Fibroblast of skin of right biceps (primary cell): ENCODE measurements around the gene TRMT112.

ENCODE experiments used
- DNase-seq: peaks from one replicate; pipeline ENCODE4 v3.0.0-alpha.2; 2013

Gene TRMT112

DNA sequence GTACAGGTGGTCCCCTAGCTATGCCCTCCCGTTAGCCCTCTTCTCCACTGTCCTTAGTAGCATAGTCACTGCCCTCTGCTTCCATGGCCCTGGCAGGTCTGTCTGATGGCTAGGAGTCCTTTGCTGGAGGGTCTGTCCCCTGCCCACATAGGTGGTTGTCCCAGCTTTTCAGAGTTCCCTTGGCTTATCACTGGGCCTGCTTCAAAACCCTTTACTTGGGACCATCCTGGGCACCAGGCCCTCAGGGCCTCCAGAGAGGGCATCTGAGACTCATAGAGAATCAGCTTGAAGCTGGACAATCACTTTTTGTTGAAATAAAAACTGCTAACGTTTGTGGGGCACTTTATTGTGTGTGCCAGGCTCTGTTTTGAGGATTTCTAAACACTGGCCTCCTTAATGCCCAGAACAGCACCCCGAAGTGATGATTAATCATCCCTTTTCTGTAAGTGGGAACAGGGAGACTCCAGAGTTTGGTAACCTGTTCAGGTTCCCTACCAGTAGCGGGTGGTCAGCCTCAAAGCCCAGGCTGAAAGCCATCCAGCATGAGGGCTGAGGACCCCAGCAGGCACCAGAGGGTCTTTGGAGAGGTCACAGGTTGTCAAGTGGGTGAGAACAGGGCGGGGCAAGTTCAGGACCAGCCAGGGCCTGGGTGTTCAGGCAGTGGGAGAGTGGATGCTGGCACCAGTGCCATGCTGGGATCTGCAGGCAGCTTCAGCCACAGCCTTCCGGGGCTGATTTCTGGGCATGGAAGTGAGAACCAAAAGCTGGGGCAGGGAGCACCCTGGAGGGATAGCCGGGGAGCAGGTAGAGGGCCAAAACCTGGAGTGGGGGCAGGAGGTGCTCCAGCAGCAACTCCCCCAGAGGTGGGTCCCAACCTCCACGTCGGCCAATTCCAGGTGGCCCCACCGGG, 26.8 kb downstream of the TRMT112 start:
- no peak for DNase-seq

DNA sequence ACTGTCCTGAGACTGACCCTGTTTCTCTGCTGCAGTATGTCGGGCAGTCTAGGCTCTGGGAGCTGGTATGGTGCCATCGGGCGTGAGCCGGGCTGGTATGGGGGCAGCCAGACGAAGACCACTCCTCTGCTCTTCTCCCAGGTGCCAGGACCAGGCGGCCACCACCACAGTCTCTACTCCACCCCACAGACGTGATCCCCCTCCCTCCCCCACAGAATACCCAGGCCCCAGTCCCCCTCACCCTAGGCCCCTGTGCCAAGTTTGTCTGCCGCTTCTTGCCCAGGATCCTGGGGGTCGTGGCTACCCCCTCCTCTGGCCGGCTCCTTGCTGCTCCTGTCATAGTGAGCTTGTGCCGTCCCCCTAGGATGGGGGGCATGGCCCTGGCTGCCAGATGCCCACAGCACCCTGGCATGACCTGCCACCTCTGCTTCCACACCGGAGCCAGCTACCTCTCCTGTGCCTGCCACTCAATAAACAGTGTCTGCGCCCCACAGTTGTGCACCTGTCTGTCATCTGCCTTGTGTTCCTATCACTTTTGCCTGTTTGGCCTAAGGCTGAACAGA, 28.3 kb downstream of the TRMT112 start:
- DNase-seq = no peak

DNA sequence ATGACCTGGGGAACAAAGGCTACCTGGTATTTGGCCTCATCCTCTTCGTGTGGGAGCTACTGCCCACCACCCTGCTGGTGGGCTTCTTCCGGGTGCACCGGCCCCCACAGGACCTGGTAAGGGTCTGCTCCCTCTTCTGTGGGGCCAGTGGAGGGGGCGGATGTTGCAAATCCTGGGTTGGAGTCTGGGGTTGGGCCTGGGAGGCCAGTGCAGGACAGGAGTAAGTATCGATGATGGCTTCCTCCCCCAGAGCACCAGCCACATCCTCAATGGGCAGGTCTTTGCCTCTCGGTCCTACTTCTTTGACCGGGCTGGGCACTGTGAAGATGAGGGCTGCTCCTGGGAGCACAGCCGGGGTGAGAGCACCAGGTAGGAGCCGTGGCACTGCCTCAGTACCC, 29.0 kb downstream of the TRMT112 start:
- no peak for DNase-seq

DNA sequence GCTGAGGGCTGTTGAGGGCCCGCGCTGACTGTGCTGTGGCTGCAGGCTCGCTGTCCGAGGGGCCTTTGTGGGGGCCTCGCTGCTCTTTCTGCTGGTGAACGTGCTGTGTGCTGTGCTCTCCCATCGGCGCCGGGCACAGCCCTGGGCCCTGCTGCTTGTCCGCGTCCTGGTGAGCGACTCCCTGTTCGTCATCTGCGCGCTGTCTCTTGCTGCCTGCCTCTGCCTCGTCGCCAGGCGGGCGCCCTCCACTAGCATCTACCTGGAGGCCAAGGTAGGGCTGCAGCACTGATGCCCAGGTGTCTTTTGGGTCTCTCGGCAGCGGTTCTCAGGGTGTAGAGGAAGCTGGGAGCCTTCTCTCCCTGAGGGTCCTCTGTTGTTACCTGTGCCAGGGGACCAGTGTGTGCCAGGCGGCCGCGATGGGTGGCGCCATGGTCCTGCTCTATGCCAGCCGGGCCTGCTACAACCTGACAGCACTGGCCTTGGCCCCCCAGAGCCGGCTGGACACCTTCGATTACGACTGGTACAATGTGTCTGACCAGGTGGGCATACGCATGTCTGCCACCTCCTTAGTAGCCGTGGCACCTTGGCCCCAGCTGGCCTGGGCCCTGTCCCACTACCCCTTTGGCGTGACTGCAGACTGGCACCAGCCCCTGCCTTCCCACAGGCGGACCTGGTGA, 29.5 kb downstream of the TRMT112 start:
- no peak for DNase-seq

DNA sequence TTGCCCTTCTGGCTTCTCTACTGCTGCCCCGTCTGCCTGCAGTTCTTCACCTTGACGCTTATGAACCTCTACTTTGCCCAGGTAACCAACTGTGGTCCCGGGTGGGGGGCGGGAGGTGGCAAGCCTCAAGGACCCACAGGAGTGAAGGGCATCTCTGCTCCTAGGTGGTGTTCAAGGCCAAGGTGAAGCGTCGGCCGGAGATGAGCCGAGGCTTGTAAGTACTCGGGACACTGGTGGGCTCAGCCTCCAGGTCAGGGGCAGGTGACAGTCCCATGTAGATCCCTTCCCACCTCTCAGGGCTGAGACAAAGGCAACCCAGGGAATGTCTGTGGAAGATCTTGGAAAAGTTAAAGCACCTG, 30.6 kb downstream of the TRMT112 start:
- no peak for DNase-seq

DNA sequence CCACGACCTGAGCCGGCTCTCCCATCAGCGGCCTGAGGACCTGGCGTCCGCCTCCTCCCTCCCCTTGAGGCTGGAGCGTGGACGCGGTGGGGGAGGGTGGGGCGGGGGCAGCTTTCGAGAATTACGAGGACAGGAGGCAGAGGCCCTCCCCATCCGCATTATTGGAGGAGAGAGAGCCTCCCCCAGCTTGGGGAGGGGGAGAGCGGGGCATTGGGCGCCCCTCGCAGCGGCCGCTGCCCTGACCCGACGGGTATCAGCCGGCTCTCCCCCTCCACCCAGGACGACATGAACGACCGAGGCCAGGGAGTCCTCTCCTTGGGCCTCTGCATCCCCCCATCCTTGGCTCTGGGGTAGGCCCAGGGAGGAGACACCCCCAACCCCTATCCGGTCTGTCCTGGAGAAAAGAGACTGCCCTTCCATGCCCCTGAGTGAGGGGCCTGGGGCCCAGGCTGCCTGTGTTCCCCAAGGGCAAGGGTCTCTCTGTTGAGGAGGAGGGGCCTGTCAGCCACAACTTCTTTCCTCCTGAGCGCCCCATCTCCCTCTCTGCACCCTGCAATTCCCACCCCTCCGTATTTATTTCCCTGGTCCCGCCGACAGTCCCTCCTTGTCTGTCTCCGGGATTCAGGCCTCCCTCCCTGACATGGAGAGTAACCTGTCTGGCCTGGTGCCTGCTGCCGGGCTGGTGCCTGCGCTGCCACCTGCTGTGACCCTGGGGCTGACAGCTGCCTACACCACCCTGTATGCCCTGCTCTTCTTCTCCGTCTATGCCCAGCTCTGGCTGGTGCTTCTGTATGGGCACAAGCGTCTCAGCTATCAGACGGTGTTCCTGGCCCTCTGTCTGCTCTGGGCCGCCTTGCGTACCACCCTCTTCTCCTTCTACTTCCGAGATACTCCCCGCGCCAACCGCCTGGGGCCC, 31.2 kb downstream of the TRMT112 start:
- no peak for DNase-seq

DNA sequence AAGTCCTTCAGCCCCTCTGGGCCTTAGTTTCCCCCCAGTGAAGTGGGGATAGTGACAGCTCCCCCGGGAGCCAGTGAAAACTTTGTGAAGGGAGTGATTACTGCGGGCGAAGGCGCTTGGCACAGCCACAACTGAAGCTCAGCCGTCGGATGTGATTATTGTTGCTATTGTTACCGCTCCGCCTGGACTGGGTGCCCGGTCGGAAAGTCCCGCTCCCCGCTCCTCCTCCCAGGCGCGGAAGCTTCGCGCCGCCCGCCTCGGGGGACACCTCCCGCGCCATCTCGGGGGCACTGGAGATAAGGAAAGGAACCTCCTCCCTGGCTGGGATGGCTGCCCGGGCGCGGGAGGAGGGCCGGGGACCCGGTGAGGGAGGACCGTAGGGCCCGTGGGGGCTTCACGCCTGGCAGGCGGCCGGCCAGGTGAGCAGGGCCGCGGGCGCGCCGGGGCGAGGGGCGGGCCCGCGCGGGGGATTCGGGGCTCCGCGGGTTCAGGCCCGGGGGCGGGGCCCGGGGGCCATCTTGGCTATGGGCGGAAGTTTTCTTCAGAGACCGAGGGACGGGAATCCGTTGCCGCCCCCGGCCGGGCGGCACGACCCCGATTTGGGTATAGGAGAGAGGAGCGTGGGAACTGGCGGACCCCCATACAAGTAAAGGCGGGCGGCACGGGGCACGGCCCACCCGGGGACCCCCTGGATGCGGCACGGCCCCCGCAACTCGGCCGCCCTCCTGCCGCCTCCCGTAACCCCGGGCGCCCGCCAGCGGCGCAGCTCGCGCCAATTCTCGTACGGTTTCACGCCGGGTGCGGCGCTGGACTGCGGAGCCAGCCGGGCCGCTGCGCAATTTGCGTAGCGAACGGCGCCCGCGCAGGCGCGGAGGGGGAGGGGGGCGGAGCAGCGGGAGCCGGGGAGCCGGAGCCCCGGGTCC, 32.1 kb downstream of the TRMT112 start, which contains the start of gene GPR137:
Gene GPR137, plus strand, starts transcription at position 887 of the 923 bp plus-strand sequence. CDS start 677 bp downstream, outside the sequence.
- DNase-seq = peak; percentile 74

GRCh38 chr11:64284048-64284961, 33.1 kb downstream of the TRMT112 start, which contains the start of gene BAD:
Gene BAD, minus strand, starts transcription at chr11:64284665. Its CDS starts 297 bp downstream, at chr11:64284368.
- peak; percentile 91 for DNase-seq

DNA sequence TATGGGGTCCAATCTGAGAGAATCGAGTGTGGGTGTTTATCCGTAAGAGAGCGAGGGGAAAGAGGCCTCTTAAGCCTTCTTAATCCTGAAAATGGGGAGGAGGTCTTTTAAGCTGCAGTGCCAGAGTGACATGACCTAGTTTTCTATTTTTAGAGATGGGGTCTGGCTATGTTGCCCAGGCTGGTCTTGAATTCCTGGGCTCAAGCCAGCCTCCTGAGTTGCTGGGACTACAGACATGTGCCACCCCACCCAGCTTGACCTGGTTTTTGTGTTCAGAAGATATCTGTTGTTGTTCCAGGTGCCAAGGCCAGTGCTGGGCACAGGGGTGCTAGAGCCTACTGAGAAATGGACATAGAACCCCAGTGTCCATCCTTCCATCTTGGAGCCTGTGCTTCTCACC, 34.3 kb downstream of the TRMT112 start:
- no peak for DNase-seq

GRCh38 chr11:64281957-64282770, 35.2 kb downstream of the TRMT112 start:
- no peak for DNase-seq

- DNase-seq = no peak
Measured at GRCh38 chr11:64278576-64279190, 38.7 kb downstream of the TRMT112 start.

DNA sequence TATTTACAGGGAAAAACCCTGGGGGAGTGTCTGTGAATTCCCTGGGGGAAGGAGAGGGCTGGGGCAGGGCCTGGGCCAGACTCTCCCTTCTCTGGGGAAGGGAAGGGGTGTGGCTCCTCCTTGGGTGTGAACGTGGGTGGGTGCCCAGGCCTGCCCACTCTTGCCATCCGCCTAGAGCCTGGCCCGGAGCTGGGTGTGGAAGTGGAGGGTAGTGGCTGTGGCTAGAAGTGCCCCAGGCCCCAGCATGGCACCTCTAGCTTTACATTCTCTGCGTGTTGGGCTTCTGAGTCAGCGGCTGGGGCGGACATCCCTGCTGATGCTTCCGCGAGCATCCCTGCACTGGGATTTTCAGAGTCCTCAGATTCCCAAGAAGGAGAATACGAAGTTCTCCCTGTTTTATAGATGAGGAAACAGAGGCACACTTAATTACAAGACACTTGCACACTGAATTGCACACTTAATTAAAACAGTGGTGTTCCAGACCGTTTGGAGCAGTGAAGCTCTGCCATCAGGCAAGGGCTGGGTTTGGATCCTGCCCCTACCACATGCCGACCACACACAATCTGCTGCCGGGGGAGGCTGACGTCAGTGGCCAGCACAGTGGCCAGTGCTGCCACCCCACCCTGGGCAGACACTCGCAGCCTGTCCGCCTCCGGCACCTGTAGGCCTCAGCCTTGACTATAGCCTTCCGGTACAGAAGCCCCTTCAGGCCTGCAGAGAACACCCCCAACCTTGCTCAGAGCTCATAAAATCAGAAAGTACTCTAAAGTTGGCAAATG, 40.5 kb downstream of the TRMT112 start:
- DNase-seq = no peak

DNA sequence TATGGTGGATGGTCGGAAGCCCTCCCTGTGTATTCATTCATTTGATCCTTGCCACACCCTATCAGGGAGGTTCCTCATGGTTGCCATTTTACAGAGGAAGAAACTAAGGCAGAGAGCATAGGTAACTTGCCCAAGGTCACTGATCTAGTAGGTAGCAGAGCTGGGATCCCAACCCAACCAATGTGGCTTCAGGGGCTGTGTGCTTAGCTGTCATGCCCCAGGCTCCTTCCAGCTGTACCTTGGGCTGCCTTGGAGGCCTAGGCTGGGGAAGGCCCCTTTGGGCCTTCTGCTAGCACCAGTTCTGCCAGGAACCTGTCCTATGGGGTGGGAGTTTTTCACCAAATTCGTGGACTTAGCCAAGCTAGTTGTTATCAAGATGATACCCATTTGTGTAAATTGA, 41.5 kb downstream of the TRMT112 start:
- DNase-seq = no peak

GRCh38 chr11:64275031-64275800, 42.1 kb downstream of the TRMT112 start:
- no peak for DNase-seq

DNA sequence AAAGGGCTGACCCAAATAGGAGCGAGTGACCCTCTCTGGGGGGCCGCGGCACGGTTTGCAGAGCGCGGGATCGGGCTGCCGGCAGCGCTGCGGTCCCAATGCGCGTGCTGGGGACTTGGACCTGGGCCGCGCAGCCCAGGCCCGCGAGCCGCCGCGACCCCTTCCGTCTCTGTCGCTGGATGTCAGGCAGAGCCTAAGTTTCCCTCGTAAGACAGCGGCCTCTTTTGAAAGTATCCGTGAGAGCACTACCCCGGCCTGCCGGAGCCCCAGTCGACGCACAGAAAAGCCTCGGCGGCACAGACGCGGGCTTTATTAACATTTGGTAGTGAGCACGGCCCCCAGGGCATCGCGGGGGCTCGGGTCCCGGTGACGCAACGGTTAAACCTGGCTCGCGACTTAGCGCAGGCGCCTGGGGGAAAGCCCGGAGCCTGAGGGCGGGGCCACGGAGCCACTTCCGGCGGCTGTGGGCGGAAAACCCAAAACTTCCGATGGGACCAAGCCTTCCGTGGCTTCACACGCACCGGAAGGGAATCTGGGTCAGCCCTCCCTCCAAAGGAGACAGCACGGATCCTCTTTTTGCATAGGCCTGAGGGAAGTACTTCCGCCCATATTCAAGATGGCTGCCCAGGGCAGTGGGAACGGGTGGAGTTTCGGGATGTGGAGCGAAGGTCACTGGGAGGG, 47.7 kb downstream of the TRMT112 start:
- DNase-seq = peak; percentile 100

DNA sequence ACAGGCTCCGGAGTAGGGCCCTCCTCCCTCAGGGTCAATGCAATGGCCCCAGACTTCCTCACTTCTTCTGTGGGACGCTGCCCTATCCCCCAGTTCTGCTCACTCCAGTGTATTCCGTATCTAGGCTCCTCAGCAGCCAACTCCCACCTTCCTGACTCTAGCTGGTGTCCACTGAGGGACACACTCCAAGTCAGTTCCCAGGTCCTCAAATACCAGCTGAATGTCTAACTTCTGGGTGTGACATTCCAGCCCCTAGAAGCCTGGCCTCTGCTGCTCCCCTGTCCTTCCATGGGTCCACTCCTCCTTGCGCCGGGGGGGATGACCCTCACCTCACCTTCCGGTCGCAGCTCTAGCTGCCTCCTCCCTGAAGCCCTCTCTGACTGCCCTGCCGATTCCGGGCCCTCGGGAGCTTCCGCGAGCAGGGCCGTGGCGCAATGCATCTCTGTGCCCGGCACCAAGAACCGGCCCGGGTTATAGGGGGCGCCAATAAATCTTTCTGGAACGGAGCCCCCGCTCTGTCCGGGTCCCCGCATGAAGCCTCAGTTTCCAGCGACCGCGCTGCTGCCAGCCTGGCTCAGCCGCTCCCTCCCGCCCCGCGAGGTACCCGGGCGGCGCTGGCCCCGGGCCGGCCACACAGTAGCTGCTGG, 48.3 kb downstream of the TRMT112 start:
- DNase-seq = peak; percentile 42
